RKO (cell line): ENCODE data around the gene MOCS1.

ENCODE experiments used
- DNase-seq: peaks from one replicate; pipeline ENCODE4 v3.0.0-alpha.2; 2016; ENCODE audit warnings: low spot score

Gene MOCS1

DNA sequence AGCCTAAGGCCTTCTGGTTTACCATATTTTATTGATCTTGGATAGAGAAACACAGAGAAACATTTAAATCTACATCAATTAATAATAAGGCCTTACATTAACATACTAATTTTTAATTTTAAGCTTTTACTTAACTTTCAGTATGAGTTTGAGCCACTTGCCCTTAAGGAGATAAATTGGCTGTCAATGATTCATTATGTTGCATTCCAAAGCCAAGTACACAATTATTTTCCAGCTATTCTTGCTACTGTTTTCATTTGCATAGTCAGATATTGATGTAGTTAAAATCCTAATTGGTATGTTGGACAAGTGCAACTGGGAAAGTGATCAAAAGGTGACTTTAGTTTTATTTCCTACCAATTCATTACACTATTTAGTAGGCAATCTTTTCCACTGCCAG is 58.2 kb downstream of the MOCS1 start:
- no peak for DNase-seq

DNA sequence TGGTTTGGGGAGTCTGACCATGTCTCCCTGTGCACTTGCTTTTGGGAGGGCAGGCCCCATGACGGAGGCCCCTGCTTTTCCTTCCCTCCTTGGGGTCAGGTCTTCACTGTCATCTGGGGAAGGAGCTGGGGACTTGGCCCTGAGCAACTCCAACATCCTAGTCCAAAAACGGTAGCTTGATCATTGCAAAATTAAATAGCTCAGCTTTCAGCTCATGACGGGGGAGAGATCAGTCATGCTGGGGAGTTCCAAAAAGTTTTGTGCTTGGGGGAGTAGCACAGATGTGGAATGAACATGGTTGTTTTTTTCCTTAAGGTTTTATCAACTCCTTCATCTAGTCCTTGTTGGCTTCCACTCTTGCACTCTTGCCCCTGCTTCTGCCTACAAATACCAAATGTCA is 60.8 kb downstream of the MOCS1 start:
- no peak for DNase-seq

DNA sequence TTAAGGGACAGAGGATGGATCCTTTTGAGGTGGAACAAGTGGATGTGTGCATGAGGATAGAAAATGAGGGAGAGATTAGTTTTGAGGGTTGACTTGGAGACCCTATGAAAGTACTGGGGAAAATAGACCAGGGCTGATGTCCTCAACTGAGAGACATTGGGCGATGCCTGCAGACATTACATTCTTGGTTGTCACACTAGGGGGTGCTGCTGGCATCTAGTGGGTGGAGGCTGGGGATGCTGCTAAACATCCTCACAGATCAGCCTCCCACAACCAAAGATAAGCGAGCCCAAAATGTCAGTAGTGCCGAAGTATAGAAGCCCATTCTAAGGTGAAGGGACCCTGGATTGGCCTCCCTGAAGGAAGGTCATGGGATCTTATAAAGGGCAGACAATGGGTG is 63.3 kb downstream of the MOCS1 start:
- DNase-seq: no peak

DNA sequence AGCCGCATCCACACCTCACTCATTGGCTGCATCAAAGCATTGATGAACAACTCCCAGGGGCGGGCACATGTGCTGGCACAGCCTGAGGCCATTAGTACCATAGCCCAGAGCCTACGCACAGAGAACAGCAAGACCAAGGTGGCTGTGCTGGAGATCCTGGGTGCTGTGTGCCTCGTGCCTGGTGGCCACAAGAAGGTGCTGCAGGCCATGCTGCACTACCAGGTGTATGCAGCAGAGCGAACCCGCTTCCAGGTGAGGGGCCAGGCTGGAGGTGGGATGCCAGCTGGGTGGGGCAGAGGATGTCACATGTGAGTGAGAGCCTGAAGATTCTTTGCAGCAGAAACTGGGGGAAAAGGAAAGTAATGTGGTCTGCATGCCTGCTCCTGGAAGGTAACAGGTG is 66.7 kb downstream of the MOCS1 start:
- no peak for DNase-seq

DNA sequence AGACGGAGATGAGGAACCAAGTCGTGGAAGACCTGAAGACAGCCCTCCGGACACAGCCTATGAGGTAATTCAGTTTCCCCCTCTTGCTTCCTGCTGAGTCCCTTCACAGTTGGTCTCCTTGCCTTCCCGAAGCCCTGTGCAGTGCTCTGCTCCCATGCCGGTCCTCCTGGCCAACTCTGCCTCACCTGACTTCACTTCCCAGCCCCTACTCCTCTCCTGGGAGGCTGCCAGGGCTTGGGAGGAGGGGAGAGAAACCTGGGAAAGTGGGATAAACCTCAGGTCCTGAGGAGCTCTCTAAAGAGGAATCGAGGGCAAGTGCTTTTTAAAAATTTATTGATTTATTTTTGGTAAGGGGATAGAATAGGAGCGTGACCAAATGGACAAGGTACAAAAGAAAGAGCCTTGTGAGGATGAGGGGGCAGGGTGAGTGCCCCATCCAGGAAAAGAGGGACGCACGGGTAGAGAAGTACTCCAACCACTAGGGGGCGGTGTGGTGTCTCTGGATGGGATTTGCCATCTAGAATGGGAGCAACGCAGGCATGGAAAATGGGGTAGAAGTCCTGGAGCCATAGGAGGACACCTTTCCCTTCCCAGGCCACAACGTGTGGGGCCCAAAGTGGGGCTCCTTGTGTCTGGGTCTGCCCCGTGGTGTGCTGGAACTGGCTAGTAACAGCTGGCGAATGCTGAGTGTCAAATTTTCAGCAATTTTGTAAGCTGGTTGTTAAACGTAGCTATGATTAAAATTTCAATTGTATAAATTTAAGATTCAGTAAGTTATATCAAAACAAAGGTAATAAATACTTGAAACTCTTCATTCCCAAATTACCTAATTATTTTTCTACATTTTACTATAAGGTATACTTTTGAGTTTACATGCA is 69.0 kb downstream of the MOCS1 start:
- DNase-seq: peak; percentile 40

DNA sequence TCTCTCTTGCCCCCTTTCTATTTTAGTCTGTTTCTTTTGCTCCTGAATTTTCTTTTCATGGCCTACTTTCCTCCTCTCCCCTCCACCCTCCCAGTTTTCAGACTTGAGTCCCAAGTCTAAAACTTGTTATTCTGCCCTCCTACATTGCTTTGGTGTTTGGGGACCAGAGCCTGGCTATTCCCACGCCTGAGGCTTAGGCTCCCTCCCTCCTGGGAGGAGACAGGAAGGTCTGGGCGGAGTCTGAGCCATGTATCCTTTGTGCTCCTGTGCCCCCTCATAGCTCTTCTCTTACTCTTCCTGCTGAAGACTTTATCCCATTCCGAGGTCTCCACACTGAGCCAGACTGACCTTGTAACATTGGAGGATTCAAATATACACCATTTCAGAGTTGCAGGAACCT is 72.6 kb downstream of the MOCS1 start:
- no peak for DNase-seq

DNA sequence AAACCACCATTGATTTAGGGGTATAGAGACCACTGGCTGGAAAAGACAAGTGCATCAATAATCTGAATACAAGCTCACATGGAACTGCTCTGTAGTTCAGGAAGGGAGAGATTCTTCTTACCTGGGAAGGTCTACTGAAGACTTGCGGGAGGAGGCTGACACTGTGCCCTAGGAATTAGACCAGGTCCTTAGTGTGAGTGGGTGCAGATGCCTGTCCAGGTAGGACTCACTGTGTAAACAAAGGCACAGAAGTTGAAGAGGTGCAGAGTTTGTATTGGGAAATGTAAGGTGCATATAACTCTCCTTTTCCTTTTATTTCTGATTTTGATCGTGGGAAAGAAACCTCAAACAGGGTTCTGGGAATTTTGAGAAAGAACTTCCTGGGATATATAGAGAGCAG is 75.2 kb downstream of the MOCS1 start:
- DNase-seq: no peak

DNA sequence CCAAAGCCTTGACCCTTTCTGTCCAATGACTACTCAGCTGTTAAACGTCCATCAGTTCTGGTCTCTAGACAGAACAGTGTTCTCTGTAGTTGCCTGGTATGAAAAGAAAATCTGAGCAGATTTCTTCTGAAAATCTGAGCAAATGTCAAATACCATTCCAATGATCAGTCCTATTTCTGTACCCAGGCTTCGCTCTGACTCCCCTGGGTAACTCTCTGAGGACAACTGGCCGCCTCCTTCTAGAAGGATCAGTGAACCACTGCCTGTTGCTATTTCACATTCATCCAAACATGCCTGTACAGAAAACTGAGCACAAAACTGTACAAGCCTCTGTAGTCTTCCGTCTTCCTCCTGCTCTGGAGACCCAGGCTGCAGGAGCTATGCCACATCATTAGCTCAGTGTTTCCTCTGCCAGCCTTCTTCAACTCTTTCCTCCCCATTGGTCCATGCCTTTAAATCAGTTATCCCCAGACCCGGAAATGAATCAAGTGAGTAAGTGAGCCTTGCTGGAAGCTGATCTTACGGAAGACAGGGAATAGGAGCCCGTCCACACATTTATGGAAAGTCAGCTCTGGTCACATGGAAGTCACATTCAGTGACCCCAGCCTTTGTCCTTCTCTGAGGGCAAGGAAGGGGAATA is 78.8 kb downstream of the MOCS1 start:
- DNase-seq: no peak
